Nucleus accumbens (tissue), 56 donors: ENCODE results near the gene CEBPZ.
A peak's percentile ranks its signal among the peaks of the same experiment; 100 is the strongest.

ENCODE experiments used
- DNase-seq, 56 donors: peaks; one replicate each; lab custom pipeline; 2025; lab: John Stamatoyannopoulos, UW

Gene CEBPZ

DNA sequence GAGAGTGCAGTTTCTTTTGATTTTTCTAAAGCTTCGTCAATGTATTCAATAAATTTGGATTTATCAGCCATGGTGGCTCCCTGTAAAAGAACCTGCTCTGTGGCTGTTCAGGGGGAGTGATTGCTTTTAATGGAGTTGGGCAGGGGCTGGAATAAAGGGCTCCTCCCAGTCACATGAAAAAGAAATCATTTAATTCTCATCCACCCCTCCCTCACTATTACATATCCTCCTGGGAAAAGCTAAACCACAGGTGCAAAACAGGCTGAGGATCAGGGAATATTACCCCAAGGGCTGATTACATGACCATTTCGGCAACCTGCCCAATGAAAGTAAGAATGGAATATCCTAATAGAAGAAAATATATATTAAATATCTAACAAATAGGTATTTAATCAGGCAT, 42.8 kb downstream of the CEBPZ start, which contains the start of gene SULT6B1:
TSS of gene SULT6B1 (minus strand) at position 101 of the 400 bp plus-strand sequence. CDS start at position 71, 30 bp downstream.
- no peak for DNase-seq

DNA sequence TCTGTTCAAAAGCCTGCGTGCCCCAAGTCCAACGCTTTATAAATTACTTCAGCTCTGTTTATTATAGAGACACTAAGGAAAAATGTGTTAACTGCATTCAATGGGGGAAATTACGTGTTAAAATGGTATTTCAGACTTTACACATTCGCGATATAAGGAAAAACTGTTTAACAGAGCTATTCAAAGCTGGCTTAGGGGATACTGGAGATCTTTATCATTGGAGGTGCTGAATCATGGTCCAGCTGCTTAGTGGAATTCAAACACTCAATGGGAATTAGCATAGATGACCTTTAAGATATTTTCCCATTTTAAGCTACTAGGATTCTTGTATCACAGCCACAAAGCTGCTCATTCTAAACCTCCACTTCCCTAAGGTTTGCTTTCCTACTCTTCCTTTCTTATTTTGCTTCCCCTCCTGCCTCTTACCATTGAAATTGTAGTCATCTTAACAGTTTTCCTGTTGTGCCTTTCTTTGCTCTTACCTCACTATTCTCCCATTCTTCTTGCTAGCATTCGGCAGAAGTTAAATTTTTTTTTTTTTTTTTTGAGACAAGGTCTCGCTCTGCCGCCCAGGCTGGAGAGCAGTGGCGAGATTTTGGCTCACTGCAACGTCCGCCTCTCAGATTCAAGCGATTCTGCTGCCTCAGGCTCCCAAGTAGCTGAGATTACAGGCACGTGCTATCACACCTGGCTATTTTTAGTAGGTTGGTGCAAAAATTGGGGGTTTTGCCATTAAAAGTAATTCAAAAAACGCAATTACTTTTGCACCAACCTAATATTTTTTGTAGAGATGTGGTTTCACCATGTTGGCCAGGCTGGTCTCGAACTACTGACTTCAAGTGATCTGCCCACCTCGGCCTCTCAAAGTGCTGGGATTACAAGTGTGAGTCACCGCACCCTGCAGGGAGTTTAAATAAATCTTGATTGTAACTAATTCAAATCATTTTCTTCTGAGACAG, 49.4 kb downstream of the CEBPZ start:
- no peak for DNase-seq

DNA sequence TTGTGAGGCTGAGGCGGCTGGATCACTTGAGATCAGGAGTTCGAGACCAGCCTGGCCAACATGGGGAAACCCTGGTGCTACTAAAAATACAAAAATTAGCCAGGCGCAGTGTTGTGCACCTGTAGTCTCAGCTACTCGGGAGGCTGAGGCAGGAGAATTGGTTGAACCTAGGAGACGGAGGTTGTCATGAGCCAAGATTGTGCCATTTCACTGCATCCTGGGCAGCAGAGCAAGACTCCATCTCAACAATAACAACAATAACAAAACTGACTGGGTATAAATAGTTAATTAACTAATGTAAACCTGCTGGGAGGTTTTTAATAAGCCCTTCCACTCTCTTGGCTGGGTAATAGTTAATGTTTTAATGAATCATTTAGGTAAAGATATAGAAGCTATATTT, 50.8 kb downstream of the CEBPZ start:
- no peak for DNase-seq

DNA sequence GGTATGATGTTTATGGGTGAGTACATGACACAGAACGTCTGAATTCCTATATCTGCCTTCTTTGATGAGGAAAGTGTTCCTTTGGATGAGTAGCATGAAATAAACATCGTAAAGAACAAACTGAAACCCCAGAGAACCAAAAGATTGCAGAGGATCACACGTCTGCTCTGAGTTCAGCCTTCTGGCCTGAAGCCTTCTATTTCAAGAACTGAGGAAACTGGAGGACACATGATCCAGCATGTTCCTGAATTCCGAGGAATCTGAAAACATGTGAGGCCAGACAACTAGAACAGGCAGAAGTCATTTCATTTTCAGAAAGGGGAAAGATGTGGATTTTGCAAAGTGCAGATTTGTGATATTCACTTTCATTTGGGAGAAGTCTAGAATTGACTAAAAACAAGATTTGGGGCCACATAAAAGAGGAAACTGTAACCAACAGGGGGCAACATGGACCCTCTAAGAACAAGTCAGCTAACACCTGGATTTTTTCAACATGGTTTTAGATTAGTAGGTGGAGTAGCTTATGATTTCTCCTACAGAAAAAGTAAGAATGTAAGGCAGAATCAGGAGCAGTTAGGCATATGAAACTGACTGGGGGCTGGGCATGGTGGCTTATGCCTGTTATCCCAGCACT, 51.3 kb downstream of the CEBPZ start:
- DNase-seq = no peak

GRCh38 chr2:37173741-37174140, 57.7 kb downstream of the CEBPZ start:
- DNase-seq = no peak

DNA sequence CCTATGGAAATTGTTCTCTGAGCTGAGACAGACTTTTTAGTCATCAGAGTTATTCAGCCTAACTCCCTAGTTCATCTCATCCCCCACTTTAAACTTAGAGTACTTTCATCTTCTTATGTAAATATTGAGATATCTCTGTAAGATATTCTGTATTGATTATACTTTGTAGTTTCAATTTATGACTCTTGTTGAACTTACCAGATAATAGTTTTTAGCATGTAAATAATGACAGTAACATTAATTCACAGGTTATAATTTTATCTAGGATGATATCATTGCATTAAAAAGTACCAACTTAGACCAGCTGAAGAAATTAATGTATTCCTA, 59.8 kb downstream of the CEBPZ start:
- DNase-seq = no peak

- DNase-seq = no peak
These were observed 63.0 kb downstream of the CEBPZ start for GRCh38 chr2:37168217-37168981.

DNA sequence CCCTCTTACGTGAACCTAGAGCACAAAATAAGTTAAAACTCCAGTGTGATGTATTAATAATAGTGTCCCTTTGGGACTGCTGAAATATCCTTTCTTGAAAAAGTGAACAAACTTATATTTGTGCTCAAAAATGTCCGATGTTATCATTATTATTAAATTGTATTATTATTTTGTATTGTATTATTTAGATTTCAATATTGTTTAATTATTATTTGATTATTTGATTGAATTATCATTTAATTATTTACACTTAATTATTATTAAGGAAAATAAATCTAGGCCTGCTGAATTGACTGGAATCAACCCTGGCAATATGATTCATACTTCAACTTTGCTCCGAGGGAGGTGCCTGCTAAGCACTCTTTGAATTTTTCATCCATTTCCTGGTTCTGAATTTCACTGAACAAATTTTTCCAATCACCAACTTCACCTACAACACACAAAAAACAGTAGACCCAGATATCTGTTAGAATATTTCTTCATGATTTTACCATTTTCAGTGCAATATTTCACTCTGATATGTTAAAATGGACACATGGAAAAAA, 63.7 kb downstream of the CEBPZ start:
- DNase-seq = no peak

GRCh38 chr2:37164757-37165156, 66.6 kb downstream of the CEBPZ start:
- no peak for DNase-seq

GRCh38 chr2:37156857-37157714, 74.3 kb downstream of the CEBPZ start, which contains the start of gene EIF2AK2:
Gene EIF2AK2 (minus strand): TSS chr2:37156980. CDS start chr2:37147806, 9,174 bp downstream.
- DNase-seq = peak in 54 of 56 donors; percentile 10 to 87 (median 60)

DNA sequence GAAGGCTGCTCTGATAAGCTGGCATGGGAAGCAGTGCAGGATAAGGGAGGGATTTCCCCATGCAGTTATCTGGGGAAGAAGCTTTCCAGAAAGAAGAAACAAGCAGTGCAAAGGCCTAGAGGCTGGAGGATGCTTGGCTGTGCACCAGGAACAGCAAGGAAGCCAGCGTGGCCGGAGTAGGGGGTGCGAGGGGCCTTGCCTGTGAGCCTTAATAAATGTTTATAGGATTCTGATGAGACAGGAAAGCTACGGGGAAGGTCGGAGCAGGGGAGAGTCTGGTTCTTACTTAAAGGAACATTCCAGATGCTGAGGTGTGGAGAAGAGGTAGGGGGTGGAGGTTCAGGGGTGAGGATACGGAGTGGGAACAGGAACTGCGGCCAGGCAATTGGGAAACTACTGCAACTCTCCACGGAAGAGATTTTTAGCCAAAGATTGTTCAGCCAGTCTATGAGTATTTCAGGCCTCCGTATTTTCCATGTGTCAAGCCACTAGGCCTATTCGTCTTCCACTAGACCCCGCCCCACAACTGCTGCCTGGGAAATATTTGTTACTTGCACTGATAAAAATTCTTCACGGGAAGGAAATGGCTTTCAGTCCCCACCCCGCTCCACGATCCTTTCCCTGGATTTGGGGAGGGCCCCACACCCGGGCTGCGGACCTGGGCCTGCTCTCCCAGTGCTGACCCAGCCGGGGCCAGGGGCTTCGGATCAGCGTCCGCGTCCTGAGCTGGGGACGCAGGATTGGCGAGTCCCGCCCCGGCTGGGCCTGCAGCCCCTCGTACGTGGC, 75.1 kb downstream of the CEBPZ start:
- peak in 45 of 56 donors; percentile 1 to 76 (median 47) for DNase-seq

- DNase-seq = no peak
These were observed 76.6 kb downstream of the CEBPZ start for GRCh38 chr2:37154785-37155184.

- no peak for DNase-seq
These were observed 78.2 kb downstream of the CEBPZ start for GRCh38 chr2:37153224-37153623.
